Dedifferentiated amniotic fluid mesenchymal stem cell (primary cell): ENCODE measurements around the gene CRTC1.
"Not testable (repeated sequence)": the region's sequence is repeated elsewhere in the genome, so short reads cannot be mapped to it uniquely, and the experiment has no call there.

Source experiments
- DNase-seq: peaks from one replicate; pipeline ENCODE4 v3.0.0-alpha.2; 2016; ENCODE audit errors: extremely low spot score

The CRTC1 gene

GRCh38 chr19:18701250-18701608, 17.7 kb downstream of the CRTC1 start:
- DNase-seq = no peak

- DNase-seq = no peak
These were observed 20.6 kb downstream of the CRTC1 start for GRCh38 chr19:18704054-18704453.

- DNase-seq = no peak
These were observed 21.5 kb downstream of the CRTC1 start for GRCh38 chr19:18704971-18705370.

GRCh38 chr19:18708452-18709231, 25.2 kb downstream of the CRTC1 start:
- no peak for DNase-seq

- DNase-seq = no peak
These were observed 26.1 kb downstream of the CRTC1 start for GRCh38 chr19:18709546-18709945.

- no peak for DNase-seq
These were observed 26.7 kb downstream of the CRTC1 start for GRCh38 chr19:18710186-18710585.

GRCh38 chr19:18710996-18711751, 27.7 kb downstream of the CRTC1 start:
- DNase-seq = no peak

GRCh38 chr19:18711893-18712292, 28.4 kb downstream of the CRTC1 start:
- no peak for DNase-seq

- no peak for DNase-seq
These were observed 29.5 kb downstream of the CRTC1 start for GRCh38 chr19:18712981-18713380.

GRCh38 chr19:18713550-18714117, 30.2 kb downstream of the CRTC1 start:
- DNase-seq = no peak

GRCh38 chr19:18715416-18715815, 31.9 kb downstream of the CRTC1 start:
- no peak for DNase-seq

- DNase-seq = no peak
These were observed 33.4 kb downstream of the CRTC1 start for GRCh38 chr19:18716857-18717256.

GRCh38 chr19:18717601-18718000, 34.1 kb downstream of the CRTC1 start:
- no peak for DNase-seq

- DNase-seq = no peak
These were observed 34.6 kb downstream of the CRTC1 start for GRCh38 chr19:18718015-18718526.

- no peak for DNase-seq
These were observed 35.5 kb downstream of the CRTC1 start for GRCh38 chr19:18718846-18719458.

- DNase-seq = no peak
These were observed 36.1 kb downstream of the CRTC1 start for GRCh38 chr19:18719541-18719940.

- no peak for DNase-seq
These were observed 40.4 kb downstream of the CRTC1 start for GRCh38 chr19:18723871-18724377.

- no peak for DNase-seq
These were observed 42.6 kb downstream of the CRTC1 start for GRCh38 chr19:18725841-18726770.

- no peak for DNase-seq
These were observed 43.4 kb downstream of the CRTC1 start for GRCh38 chr19:18726846-18727245.

GRCh38 chr19:18727602-18728001, 44.1 kb downstream of the CRTC1 start:
- not testable (repeated sequence) for DNase-seq
